MCF 10A (cell line): ENCODE data around the gene C17orf75. TPM values are rescaled to one million over a fixed set of nuclear protein-coding genes. Genes with fewer than 3 reads are reported as not detected.

Experiments used
- BruUV-seq: library from RNA; stranded (reverse); fragments of 400-500 nt; replicated peaks from 2 replicates; lab custom pipeline; 2021; lab: Mats Ljungman, UMichigan
- CTCF ChIA-PET: fragments of 300-600 bp; sonication (Branson Sonifier 250); formaldehyde crosslinking; extraction: SDS; loops from one replicate; lab custom pipeline; 2021; ENCODE audit warnings: antibody characterized with exemption, inconsistent platforms; lab: Yijun Ruan, JAX
- POLR2A ChIA-PET: fragments of 300-600, 350-650 bp; sonication (Branson Sonifier 250); formaldehyde crosslinking; extraction: SDS; loops from one replicate; lab custom pipeline; 2020; ENCODE audit warnings: antibody characterized with exemption, inconsistent platforms; lab: Yijun Ruan, JAX
- DNase-seq: peaks from one replicate; pipeline ENCODE4 v3.0.0-alpha.2; 2018; ENCODE audit not compliant: unreplicated experiment
- H3K27ac Mint-ChIP-seq: one replicate; pipeline ENCODE4 v1.8.0; 2022; ENCODE audit warnings: mild to moderate bottlenecking, low read depth, mixed read lengths; ENCODE audit not compliant: unreplicated experiment
- H3K27me3 Mint-ChIP-seq: one replicate; pipeline ENCODE4 v1.8.0; 2022; ENCODE audit warnings: mixed read lengths; ENCODE audit not compliant: insufficient read depth, unreplicated experiment
- H3K36me3 Mint-ChIP-seq: one replicate; pipeline ENCODE4 v1.8.0; 2022; ENCODE audit warnings: mild to moderate bottlenecking, moderate library complexity, mixed read lengths; ENCODE audit not compliant: insufficient read depth, unreplicated experiment
- H3K4me1 Mint-ChIP-seq: one replicate; pipeline ENCODE4 v1.8.0; 2022; ENCODE audit warnings: mixed read lengths; ENCODE audit not compliant: insufficient read depth, unreplicated experiment
- H3K4me3 Mint-ChIP-seq: one replicate; pipeline ENCODE4 v1.8.0; 2022; ENCODE audit warnings: mild to moderate bottlenecking, moderate library complexity, mixed read lengths; ENCODE audit not compliant: unreplicated experiment
- H3K9me3 Mint-ChIP-seq: one replicate; pipeline ENCODE4 v1.8.0; 2022; ENCODE audit warnings: mixed read lengths; ENCODE audit not compliant: unreplicated experiment
- intact Hi-C: fragments of 100-400 bp; cut with micrococcal nuclease; formaldehyde crosslinking; loops from 2 replicates; pipeline ENCODE4 v1.14.1; 2022
- total RNA-seq: library from RNA; stranded (reverse); gene quantifications from 2 replicates; pipeline ENCODE4 v1.2.3, GENCODE V29; 2022
- TF ChIP-seq, protein P1 (sequence below): fragments of 200-600 bp; IDR thresholded peaks from one replicate; pipeline ENCODE4 v1.8.0; 2022; ENCODE audit warnings: antibody characterized with exemption, mild to moderate bottlenecking; ENCODE audit not compliant: unreplicated experiment

The C17orf75 gene
- total RNA-seq, 1 experiment from 2014 or later: 18.1 TPM

DNA sequence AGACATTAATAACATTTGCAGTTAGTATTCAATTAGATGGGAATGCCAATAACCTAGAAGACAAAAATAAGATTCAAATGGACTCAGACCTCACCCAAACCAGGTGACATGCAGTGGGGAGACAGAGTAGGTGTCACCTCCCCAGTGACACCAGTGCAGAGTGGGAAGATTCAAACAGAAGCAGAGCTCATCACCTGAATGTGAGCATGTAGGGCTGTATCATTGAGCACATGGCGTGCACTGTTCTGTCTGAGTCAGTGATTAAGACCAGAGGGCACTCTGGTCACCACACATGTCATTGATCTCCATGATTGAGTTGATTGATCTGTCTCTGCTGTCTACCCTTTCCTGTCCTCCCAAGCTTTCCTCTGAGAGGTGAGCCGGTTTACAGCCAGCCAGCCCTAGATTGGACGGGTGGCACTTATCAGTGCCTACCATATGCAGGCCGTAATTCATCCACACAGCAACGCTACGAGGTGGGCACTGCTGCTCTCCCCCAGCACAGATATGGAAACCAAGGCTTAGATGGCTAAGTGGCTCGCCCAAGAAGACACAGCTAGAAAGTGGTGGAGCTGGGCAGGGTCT is 42.3 kb downstream of the C17orf75 start:
- Mint-ChIP-seq H3K27me3 (peaks cover 12% of the 10 kb centered on the region), H3K4me1 (no peaks in the 10 kb centered on the region), H3K27ac (no peak overlapping the region), H3K4me3 (no peak overlapping the region), H3K9me3 (no peaks in the 10 kb centered on the region), H3K36me3 (no peaks in the 10 kb centered on the region)
- TF ChIP-seq, protein P1, sequence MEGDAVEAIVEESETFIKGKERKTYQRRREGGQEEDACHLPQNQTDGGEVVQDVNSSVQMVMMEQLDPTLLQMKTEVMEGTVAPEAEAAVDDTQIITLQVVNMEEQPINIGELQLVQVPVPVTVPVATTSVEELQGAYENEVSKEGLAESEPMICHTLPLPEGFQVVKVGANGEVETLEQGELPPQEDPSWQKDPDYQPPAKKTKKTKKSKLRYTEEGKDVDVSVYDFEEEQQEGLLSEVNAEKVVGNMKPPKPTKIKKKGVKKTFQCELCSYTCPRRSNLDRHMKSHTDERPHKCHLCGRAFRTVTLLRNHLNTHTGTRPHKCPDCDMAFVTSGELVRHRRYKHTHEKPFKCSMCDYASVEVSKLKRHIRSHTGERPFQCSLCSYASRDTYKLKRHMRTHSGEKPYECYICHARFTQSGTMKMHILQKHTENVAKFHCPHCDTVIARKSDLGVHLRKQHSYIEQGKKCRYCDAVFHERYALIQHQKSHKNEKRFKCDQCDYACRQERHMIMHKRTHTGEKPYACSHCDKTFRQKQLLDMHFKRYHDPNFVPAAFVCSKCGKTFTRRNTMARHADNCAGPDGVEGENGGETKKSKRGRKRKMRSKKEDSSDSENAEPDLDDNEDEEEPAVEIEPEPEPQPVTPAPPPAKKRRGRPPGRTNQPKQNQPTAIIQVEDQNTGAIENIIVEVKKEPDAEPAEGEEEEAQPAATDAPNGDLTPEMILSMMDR: no peak
- ChIA-PET CTCF (no interaction called here), POLR2A (no interaction called here)
- no peak for DNase-seq
- intact Hi-C loops: no loop called here
- no TSS peak for BruUV-seq

DNA sequence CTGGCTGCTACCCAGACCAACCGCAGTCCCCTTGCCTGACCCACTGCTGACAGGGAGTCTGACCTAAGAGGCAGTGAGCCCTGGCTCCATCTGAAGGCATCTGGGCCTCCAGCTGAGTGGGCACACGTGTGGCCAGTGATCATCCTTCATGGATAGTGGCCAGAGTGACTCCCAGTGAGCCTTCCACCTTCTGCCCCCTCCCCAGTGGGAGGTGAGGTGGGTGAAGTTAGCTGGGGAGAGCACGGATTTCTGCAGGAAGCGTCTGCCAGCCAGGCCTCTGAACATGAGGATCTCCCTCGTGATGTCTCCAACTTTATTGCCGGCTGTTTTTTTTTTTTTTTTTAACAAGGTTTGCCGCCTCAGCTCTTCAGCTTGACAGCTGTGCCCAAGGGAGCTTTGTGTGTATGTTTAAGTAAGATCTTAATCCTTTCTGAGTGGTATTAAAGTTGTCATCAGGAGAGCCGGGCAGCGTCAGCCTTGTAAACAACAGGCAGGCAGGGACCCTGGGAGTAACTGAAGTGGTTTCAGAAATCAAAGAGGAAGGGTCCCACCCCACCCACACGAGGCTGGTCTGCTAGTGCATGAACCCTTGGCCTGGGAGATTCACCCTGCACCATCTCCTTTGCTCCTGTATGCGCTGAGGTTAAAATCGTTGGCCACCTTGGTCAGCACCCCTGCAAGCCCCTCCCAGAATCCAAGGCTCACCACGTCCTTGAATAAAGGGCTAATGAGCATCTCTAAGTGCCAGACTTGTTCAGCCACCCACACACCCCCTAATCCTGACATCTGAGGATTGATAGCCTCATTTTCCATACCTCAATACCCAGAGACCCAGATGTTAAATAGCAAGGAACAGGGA is 43.0 kb downstream of the C17orf75 start:
- DNase-seq: no peak
- no peak overlapping the region for H3K27ac Mint-ChIP-seq
- POLR2A ChIA-PET: no interaction called here
- no TSS peak for BruUV-seq
- no peaks in the 10 kb centered on the region for H3K36me3 Mint-ChIP-seq
- H3K4me1 Mint-ChIP-seq: no peaks in the 10 kb centered on the region
- CTCF ChIA-PET: interaction anchor here (0.8 to 1.0 kb wide), 2 partner anchors 17 to 46 kb away, joined by 3 to 4 read pairs; no protein-coding TSS in a partner anchor
- H3K9me3 Mint-ChIP-seq: no peaks in the 10 kb centered on the region
- TF ChIP-seq, protein P1: no peak
- H3K27me3 Mint-ChIP-seq: peaks cover 5% of the 10 kb centered on the region
- no peak overlapping the region for H3K4me3 Mint-ChIP-seq
- intact Hi-C loops: no loop called here

DNA sequence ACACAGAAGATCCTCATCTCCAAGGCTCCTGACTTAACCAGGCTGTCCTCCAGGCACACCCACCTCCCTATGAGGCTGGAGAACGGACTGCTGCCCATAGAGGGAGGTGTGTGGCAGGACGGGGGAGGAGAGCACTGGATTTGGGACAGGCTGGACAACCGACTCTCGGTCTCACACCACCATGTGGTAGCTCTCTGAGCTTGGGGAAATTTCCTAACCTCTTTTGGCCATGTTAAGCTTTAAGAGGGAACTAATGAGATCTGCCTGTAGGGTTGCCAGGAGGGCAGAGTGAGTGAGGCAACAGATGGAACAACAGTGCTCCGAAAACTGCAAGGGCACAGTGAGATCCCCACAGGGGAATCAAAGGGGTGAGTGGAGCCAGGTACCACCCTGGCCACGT is 43.7 kb downstream of the C17orf75 start:
- TF ChIP-seq, protein P1: no peak
- BruUV-seq: no TSS peak
- Mint-ChIP-seq H3K4me1 (no peaks in the 10 kb centered on the region), H3K36me3 (no peaks in the 10 kb centered on the region), H3K27me3 (no peaks in the 10 kb centered on the region), H3K27ac (no peak overlapping the region), H3K4me3 (no peak overlapping the region), H3K9me3 (no peaks in the 10 kb centered on the region)
- intact Hi-C loops: no loop called here
- no peak for DNase-seq
- ChIA-PET CTCF (interaction anchor here (1.0 kb wide), 1 partner anchor 18 kb away, joined by 3 read pairs; no protein-coding TSS in a partner anchor), POLR2A (no interaction called here)

DNA sequence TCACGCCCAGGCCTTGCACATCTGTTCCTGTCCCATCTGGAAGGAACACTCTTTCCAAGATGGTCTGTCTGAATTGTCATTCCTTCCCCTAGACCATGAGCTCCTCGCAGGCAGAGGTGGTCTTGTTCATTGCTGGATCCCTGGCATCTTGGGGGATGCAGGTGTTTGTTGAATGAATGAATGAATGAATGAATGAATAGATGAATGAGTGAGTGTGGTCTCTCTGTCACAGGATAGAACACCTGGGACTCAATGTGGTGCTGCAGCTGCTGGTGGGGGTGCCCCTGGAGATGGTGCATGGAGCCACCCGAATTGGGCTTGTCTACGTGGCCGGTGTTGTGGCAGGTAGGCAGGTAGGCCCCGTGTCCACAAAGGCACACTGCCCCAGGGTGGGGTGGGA is 44.1 kb downstream of the C17orf75 start:
- Mint-ChIP-seq H3K9me3 (no peaks in the 10 kb centered on the region), H3K36me3 (no peaks in the 10 kb centered on the region), H3K27me3 (no peaks in the 10 kb centered on the region), H3K27ac (no peak overlapping the region), H3K4me1 (no peaks in the 10 kb centered on the region), H3K4me3 (no peak overlapping the region)
- ChIA-PET POLR2A (interaction anchor here (0.7 kb wide), 1 partner anchor 19 kb away, joined by 3 read pairs; no protein-coding TSS in a partner anchor), CTCF (no interaction called here)
- no TSS peak for BruUV-seq
- intact Hi-C loops: no loop called here
- no peak for DNase-seq
- TF ChIP-seq, protein P1: no peak
